DMS153 treated with DMSO at 0.1 percent for 48 hours (cell line): ENCODE measurements around the gene FAM120A.

ENCODE experiments used
- DNase-seq: peaks from one replicate; lab custom pipeline; 2025; ENCODE audit not compliant: unreplicated experiment; lab: John Stamatoyannopoulos, UW

FAM120A gene

GRCh38 chr9:93592643-93593021, 141.1 kb downstream of the FAM120A start:
- DNase-seq = no peak

- DNase-seq = no peak
Observed at GRCh38 chr9:93593144-93593658, 141.7 kb downstream of the FAM120A start.

GRCh38 chr9:93594041-93594756, 142.7 kb downstream of the FAM120A start:
- DNase-seq = no peak

- DNase-seq = no peak
Observed at GRCh38 chr9:93595461-93595860, 144.0 kb downstream of the FAM120A start.

- no peak for DNase-seq
Observed at GRCh38 chr9:93595861-93596365, 144.4 kb downstream of the FAM120A start.

- DNase-seq = no peak
Observed at GRCh38 chr9:93596399-93596798, 144.9 kb downstream of the FAM120A start.

GRCh38 chr9:93597142-93597706, 145.7 kb downstream of the FAM120A start:
- no peak for DNase-seq

GRCh38 chr9:93597871-93598646, 146.6 kb downstream of the FAM120A start:
- no peak for DNase-seq

GRCh38 chr9:93598647-93599241, 147.3 kb downstream of the FAM120A start:
- no peak for DNase-seq

- DNase-seq = no peak
Observed at GRCh38 chr9:93599571-93600403, 148.3 kb downstream of the FAM120A start.

- DNase-seq = peak; percentile 91
Observed at GRCh38 chr9:93600504-93600903, 149.0 kb downstream of the FAM120A start.

- no peak for DNase-seq
Observed at GRCh38 chr9:93601063-93601462, 149.6 kb downstream of the FAM120A start.

GRCh38 chr9:93601666-93602065, 150.2 kb downstream of the FAM120A start:
- DNase-seq = no peak

GRCh38 chr9:93603011-93603410, 151.5 kb downstream of the FAM120A start:
- DNase-seq = no peak

- DNase-seq = no peak
Observed at GRCh38 chr9:93603906-93604326, 152.4 kb downstream of the FAM120A start.

GRCh38 chr9:93606187-93606586, 154.7 kb downstream of the FAM120A start:
- no peak for DNase-seq

- DNase-seq = no peak
Observed at GRCh38 chr9:93610206-93610605, 158.7 kb downstream of the FAM120A start.

GRCh38 chr9:93612052-93612795, 160.7 kb downstream of the FAM120A start:
- DNase-seq = no peak

GRCh38 chr9:93612796-93613154, 161.3 kb downstream of the FAM120A start:
- DNase-seq = peak; percentile 25

- no peak for DNase-seq
Observed at GRCh38 chr9:93613174-93613573, 161.7 kb downstream of the FAM120A start.
